Activated CD4-positive, alpha-beta T cell treated with anti-CD3 and anti-CD28 coated beads, Interleukin-2, amount 50 U/mL, for 4 hours (primary cell): ENCODE data around the gene LRIG3.

Source experiments
- DNase-seq, 2 experiments: peaks; one replicate each; pipeline ENCODE4 v3.0.0-alpha.2; 2020

Gene LRIG3

GRCh38 chr12:58844161-58844560 lies 76.1 kb downstream of the LRIG3 start:
- DNase-seq = no peak

- DNase-seq = no peak
Measured at GRCh38 chr12:58841058-58841798, 79.1 kb downstream of the LRIG3 start.

GRCh38 chr12:58833853-58834252 lies 86.5 kb downstream of the LRIG3 start:
- DNase-seq = no peak

- no peak for DNase-seq
Measured at GRCh38 chr12:58832920-58833319, 87.4 kb downstream of the LRIG3 start.
